ENCODE measurements around the gene SLC25A46. TPM values are rescaled to one million over a fixed set of nuclear protein-coding genes. Genes with fewer than 3 reads are reported as not detected.

SLC25A46 gene
- total RNA-seq, 1 donor from 2014 or later = 22.1 TPM

GRCh38 chr5:110809006-110809405 is 70.2 kb downstream of the SLC25A46 start:
- no peak overlapping the region for H3K4me3 ChIP-seq
- no peak overlapping the region for H3K27ac ChIP-seq
- DNase-seq (ENCODE audit: low spot score in 2 of 2) = no peak
- no peak for TF ChIP-seq CTCF (IDR thresholded peaks at IDR 0.05)
- H3K36me3 ChIP-seq = no peaks in the 10 kb centered on the region
- intact Hi-C loops (cut with DNase I) = no loop called here
- H3K4me1 ChIP-seq = no peaks in the 10 kb centered on the region
- H3K27me3 ChIP-seq = no peaks in the 10 kb centered on the region
- no peaks in the 10 kb centered on the region for H3K9me3 ChIP-seq

Other genes with a start within 250 kb of the SLC25A46 start
- gene TMEM232, start 12.3 kb upstream of the SLC25A46 start, total RNA-seq = not detected